HG02571 (cell line): ENCODE results near the gene LRP10.
"Not testable (repeated sequence)": the region's sequence is repeated elsewhere in the genome, so short reads cannot be mapped to it uniquely, and the experiment has no call there.

ENCODE experiments used
- ATAC-seq: cut with Tn5 transposase; IDR thresholded peaks from one replicate; pipeline ENCODE4 v1.9.1; 2021; ENCODE audit warnings: mild to moderate bottlenecking, moderate library complexity; ENCODE audit not compliant: unreplicated experiment

LRP10 gene

DNA sequence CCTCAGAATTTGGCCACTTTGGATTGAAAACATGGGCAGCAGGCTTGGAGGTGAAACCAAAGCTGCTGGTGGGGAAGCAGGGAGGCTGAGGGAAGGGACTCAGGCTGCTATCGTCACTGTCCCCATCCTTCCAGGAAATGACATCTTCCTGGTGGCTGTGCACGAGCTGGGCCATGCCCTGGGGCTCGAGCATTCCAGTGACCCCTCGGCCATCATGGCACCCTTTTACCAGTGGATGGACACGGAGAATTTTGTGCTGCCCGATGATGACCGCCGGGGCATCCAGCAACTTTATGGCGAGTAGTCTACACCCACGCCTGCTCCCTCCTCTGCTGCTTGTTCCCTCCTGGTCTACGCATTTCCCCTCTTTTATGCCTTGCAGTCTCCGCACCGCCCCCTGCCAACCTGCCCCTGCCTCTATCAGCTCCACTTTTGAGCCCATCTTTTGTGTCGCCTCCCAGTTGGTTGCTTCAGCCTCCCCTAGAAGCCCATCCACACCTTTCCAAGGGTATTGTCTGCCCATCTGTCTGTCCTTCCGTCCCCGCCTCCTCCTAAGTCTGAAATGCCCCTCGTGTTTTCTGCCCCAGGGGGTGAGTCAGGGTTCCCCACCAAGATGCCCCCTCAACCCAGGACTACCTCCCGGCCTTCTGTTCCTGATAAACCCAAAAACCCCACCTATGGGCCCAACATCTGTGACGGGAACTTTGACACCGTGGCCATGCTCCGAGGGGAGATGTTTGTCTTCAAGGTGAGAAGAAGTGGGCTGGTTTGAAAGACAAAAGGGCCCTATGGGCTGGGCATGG, 28.2 kb upstream of the LRP10 start:
- ATAC-seq = no peak

- ATAC-seq = no peak
Observed at GRCh38 chr14:22844221-22845102, 27.1 kb upstream of the LRP10 start.

DNA sequence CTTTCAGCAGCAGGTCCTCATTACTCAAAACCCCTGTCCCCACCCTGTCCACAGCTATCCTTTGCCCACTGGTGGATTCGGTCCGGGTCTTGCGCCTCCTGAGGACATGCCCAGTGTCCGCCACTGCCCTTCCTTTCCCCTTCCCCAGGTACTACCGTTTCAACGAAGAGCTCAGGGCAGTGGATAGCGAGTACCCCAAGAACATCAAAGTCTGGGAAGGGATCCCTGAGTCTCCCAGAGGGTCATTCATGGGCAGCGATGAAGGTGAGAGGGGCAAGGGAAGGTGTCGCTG, 26.5 kb upstream of the LRP10 start:
- no peak for ATAC-seq

DNA sequence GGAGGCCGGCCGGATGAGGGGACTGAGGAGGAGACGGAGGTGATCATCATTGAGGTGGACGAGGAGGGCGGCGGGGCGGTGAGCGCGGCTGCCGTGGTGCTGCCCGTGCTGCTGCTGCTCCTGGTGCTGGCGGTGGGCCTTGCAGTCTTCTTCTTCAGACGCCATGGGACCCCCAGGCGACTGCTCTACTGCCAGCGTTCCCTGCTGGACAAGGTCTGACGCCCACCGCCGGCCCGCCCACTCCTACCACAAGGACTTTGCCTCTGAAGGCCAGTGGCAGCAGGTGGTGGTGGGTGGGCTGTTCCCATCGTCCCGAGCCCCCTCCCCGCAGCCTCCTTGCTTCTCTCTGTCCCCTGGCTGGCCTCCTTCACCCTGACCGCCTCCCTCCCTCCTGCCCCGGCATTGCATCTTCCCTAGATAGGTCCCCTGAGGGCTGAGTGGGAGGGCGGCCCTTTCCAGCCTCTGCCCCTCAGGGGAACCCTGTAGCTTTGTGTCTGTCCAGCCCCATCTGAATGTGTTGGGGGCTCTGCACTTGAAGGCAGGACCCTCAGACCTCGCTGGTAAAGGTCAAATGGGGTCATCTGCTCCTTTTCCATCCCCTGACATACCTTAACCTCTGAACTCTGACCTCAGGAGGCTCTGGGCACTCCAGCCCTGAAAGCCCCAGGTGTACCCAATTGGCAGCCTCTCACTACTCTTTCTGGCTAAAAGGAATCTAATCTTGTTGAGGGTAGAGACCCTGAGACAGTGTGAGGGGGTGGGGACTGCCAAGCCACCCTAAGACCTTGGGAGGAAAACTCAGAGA, 25.5 kb upstream of the LRP10 start:
- ATAC-seq = no peak

DNA sequence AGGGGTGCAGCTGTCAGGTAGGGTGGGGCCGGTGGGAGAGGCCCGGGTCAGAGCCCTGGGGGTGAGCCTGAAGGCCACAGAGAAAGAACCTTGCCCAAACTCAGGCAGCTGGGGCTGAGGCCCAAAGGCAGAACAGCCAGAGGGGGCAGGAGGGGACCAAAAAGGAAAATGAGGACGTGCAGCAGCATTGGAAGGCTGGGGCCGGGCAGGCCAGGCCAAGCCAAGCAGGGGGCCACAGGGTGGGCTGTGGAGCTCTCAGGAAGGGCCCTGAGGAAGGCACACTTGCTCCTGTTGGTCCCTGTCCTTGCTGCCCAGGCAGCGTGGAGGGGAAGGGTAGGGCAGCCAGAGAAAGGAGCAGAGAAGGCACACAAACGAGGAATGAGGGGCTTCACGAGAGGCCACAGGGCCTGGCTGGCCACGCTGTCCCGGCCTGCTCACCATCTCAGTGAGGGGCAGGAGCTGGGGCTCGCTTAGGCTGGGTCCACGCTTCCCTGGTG, 24.7 kb upstream of the LRP10 start:
- no peak for ATAC-seq

DNA sequence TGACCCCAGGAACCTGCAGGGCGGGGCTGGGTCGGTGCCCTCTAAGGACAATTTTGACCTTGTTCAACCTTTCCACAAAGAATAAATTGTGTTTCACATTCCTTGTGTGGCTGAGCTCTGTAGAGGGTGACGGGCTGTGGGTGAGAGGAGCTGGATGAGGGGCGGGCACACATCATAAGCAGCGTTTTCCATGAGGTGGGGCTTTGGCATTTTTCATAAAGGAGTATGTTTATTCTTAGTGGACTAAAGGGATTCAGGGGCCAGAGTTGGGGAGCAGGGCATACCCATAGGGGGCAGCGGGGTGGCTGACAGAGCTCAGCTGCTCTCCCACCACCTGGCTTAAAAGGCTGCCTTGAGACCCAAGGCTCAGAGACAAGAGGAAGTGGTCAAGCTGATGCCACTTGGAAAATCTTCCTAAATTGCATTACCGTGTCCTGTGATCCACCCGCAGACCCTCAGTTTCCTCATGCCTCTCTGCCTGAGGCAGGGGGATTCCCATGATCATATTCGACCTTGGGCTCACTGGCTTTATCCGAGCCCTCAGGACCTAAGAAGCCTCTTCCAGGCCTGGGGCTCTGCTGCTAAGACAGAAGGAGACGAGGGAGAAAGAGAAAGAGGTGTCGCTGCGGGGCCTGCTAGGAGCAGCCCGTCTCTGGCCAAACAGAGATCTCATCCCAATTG, 23.7 kb upstream of the LRP10 start:
- no peak for ATAC-seq

GRCh38 chr14:22848351-22849164, 23.0 kb upstream of the LRP10 start:
- ATAC-seq = no peak

- no peak for ATAC-seq
Observed at GRCh38 chr14:22849212-22849819, 22.2 kb upstream of the LRP10 start.

- no peak for ATAC-seq
Observed at GRCh38 chr14:22850944-22851764, 20.4 kb upstream of the LRP10 start.

DNA sequence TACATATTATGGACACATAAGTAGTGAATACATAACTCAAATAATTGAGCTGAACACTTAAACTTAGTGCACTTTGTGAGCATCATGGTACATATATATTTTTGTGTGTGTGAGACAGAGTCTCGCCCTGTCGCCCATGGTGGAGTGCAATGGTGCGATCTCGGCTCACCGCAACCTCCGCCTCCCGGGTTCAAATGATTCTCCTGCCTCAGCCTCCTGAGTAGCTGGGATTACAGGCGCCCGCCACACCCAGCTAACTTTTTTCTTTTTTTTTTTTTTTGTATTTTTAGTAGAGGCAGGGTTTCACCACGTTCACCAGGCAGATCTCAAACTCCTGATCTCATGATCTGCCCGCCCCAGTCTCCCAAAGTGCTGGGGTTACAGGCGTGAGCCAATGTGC, 19.4 kb upstream of the LRP10 start:
- ATAC-seq = not testable (repeated sequence)

GRCh38 chr14:22852599-22852939, 19.0 kb upstream of the LRP10 start:
- no peak for ATAC-seq

GRCh38 chr14:22852940-22853767, 18.4 kb upstream of the LRP10 start:
- ATAC-seq = peak; percentile 67

- ATAC-seq = not testable (repeated sequence)
Observed at GRCh38 chr14:22854296-22854695, 17.2 kb upstream of the LRP10 start.

DNA sequence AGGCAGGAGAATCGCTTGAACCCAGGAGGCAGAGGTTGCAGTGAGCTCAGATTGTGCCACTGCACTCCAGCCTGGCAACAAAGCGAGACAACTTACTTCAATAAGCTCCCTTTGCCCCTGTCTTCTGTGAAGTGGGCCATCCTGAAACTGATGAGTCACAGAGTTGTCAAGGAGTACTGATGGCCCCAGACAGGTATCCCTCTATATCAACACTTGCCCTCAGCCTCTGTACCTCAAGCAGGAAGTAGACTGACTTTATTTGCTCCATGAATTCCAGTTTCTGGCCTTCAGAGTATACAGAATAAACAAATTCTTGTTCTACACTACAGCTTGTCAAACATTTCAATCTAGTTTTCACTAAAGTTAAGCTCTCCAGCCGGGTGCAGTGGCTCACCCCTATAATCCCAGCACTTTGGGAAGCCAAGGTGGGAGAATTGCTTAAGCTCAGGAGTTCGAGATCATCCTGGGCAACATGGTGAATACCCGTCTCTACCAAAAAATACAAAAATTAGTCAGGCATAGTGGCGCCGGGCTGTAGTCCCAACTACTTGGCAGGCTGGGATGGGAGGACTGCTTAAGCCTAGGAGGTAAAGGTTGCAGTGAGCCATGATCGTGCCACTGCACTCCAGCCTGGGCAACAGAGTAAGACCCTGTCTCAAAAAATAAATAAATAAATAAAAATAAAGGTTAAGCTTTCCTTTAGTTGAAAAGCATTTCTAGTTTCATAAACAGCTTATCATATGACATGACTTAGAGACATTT, 16.4 kb upstream of the LRP10 start:
- ATAC-seq = no peak

- ATAC-seq = no peak
Observed at GRCh38 chr14:22856428-22856827, 15.1 kb upstream of the LRP10 start.

GRCh38 chr14:22860377-22860776, 11.2 kb upstream of the LRP10 start:
- not testable (repeated sequence) for ATAC-seq

DNA sequence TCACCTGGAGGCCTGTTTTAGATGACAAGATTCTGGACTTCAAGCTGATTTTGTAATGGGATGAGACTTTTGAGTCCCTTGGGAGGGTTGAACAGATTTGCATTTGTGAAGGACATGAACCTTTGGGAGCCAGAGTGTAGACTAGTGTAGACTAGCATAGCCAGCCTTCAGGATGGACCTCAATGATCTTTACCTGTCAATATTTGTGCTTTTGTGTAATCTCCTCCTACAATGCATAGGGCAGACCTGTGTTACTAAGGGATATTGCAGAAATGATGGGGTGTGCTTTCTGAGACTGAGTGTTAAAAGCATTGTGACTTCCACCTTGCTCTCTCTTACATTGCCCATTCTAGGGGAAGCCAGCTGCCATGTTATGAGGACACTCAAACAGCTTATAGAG, 9.9 kb upstream of the LRP10 start:
- no peak for ATAC-seq
